Mesendoderm (in vitro differentiated cells): ENCODE results near the gene MAMSTR.

Experiments used
- DNase-seq: peaks from one replicate; pipeline ENCODE4 v3.0.0; 2013
- H2AK5ac ChIP-seq: 2 replicates; pipeline ENCODE4 v1.6.1; 2013; ENCODE audit warnings: low read length, inconsistent platforms
- H2BK120ac ChIP-seq: 2 replicates; pipeline ENCODE4 v1.6.1; 2013; ENCODE audit warnings: low read depth, mild to moderate bottlenecking, low read length, moderate library complexity, mixed read lengths
- H2BK15ac ChIP-seq: replicated peaks from 2 replicates; pipeline ENCODE4 v1.6.1; 2013; ENCODE audit warnings: low read depth, mild to moderate bottlenecking, moderate library complexity
- H2BK5ac ChIP-seq: 2 replicates; pipeline ENCODE4 v1.6.1; 2013; ENCODE audit warnings: low read length, inconsistent platforms
- H3K18ac ChIP-seq: 2 replicates; pipeline ENCODE4 v1.6.1; 2013; ENCODE audit warnings: mild to moderate bottlenecking, low read length, mixed read lengths
- H3K23ac ChIP-seq: one replicate; pipeline ENCODE4 v1.6.1; 2013; ENCODE audit warnings: low read length
- H3K27ac ChIP-seq: 2 replicates; pipeline ENCODE4 v1.5.1; 2013; ENCODE audit warnings: low read depth, mild to moderate bottlenecking, inconsistent platforms, low read length, moderate library complexity
- H3K27me3 ChIP-seq: 2 replicates; pipeline ENCODE4 v1.6.1; 2013; ENCODE audit warnings: low read length, control low read depth, mild to moderate bottlenecking, inconsistent platforms; ENCODE audit not compliant: insufficient read depth, poor library complexity
- H3K36me3 ChIP-seq: 2 replicates; pipeline ENCODE4 v1.6.1; 2013; ENCODE audit warnings: low read length, inconsistent platforms; ENCODE audit not compliant: control insufficient read depth, insufficient read depth
- H3K4ac ChIP-seq: one replicate; pipeline ENCODE4 v1.6.1; 2013; ENCODE audit warnings: low read depth, mild to moderate bottlenecking, low read length, moderate library complexity
- H3K4me1 ChIP-seq: 2 replicates; pipeline ENCODE4 v1.6.1; 2013; ENCODE audit warnings: low read depth, low read length, inconsistent platforms; ENCODE audit not compliant: control insufficient read depth
- H3K4me2 ChIP-seq: 2 replicates; pipeline ENCODE4 v1.6.1; 2013; ENCODE audit warnings: low read length
- H3K4me3 ChIP-seq: 2 replicates; pipeline ENCODE4 v1.5.1; 2013; ENCODE audit warnings: mild to moderate bottlenecking, low read length
- H3K56ac ChIP-seq: one replicate; pipeline ENCODE4 v1.6.1; 2013; ENCODE audit warnings: low read length
- H3K79me1 ChIP-seq: 2 replicates; pipeline ENCODE4 v1.6.1; 2013; ENCODE audit warnings: low read length, inconsistent platforms
- H3K79me2 ChIP-seq: 2 replicates; pipeline ENCODE4 v1.6.1; 2013; ENCODE audit warnings: mild to moderate bottlenecking, low read length; ENCODE audit not compliant: control insufficient read depth, insufficient read depth
- H3K9ac ChIP-seq: 2 replicates; pipeline ENCODE4 v1.6.1; 2013; ENCODE audit warnings: low read length, inconsistent platforms
- H4K5ac ChIP-seq: one replicate; pipeline ENCODE4 v1.6.1; 2013; ENCODE audit warnings: low read length
- H4K8ac ChIP-seq: one replicate; pipeline ENCODE4 v1.6.1; 2013; ENCODE audit warnings: low read depth, mild to moderate bottlenecking, control low read depth, low read length, moderate library complexity
- WGBS: extraction: QIAGEN DNeasy Blood & Tissue Kit; methylation state at CpG from one replicate; pipeline ENCODE4 v1.1.7; 2013; ENCODE audit warnings: low lambda C conversion rate, missing lambda C conversion rate; ENCODE audit not compliant: insufficient coverage; ENCODE audit errors: extremely low coverage; 5-methylcytosine and 5-hydroxymethylcytosine counted together

The MAMSTR gene

DNA sequence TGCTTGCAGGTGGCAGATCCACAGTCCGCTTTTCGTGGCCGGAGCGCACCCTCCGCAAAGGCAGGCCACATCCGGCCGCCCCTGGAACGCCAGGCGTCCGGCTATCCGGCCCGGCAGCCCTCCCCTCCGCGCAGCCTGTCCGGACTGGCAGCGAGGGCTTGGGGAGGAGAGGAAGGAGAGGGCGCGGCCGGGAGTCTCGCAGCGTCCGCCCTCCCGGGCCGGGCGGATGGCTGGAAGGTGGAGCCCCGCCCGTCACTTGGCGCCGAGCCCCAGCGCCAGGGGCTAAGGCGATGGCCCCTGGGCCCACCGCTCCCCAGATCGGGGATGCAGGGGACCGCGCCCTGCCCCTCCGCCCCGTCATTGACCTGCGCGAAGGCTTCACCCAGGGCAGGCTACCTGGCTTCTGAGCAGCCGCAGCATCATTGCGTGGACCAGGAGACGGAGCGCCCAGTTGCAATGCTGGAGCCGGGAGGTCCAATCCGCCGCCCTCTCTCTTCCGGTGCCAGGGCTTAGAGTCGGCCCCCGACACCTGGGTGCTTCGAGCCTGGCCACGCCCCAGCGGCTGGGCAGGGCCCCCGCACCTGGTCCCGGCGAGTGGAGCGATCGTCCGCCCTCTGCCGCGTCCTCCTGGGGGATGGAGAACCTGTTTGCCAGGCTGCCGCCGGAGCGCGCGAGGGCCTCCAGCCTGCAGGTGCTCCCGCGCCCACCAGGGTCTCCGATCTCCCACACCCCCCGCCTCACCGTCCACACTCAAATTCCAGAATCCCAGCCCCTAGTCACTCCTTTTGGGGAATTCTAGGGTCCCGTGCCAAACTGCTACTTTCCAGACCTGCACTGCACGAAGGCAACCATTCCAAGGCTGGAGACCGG is 33.2 kb upstream of the MAMSTR start, which contains the start of gene FUT1:
FUT1 (minus strand) TSS at position 146 of the 870 bp plus-strand sequence. CDS start 1,360 bp downstream, outside the sequence.
- DNase-seq = peak; percentile 94
- Histone ChIP-seq H3K56ac (peak within 1 kb of the TSS; percentile 91), H4K5ac (no peak within 1 kb of the TSS), H3K23ac (no peak within 1 kb of the TSS), H2BK120ac (no peak within 1 kb of the TSS), H3K4ac (peak within 1 kb of the TSS; percentile 17), H3K4me2 (peak within 1 kb of the TSS; percentile 70), H3K4me3 (peak within 1 kb of the TSS; percentile 71), H4K8ac (no peak within 1 kb of the TSS), H3K4me1 (no peaks in the 10 kb centered on the region), H3K27ac (no peak within 1 kb of the TSS), H3K79me1 (peaks cover 3% of the 10 kb centered on the region), H2AK5ac (no peak within 1 kb of the TSS), H3K9ac (peak within 1 kb of the TSS; percentile 59), H3K79me2 (peaks cover 4% of the 10 kb centered on the region), H3K36me3 (peaks cover 2% of the 10 kb centered on the region), H2BK15ac (no peak within 1 kb of the TSS), H3K18ac (peak within 1 kb of the TSS; percentile 54), H3K27me3 (no peaks in the 10 kb centered on the region), H2BK5ac (no peak within 1 kb of the TSS)
- WGBS = no CpG with 5 or more reads among the region's 73 CpGs

DNA sequence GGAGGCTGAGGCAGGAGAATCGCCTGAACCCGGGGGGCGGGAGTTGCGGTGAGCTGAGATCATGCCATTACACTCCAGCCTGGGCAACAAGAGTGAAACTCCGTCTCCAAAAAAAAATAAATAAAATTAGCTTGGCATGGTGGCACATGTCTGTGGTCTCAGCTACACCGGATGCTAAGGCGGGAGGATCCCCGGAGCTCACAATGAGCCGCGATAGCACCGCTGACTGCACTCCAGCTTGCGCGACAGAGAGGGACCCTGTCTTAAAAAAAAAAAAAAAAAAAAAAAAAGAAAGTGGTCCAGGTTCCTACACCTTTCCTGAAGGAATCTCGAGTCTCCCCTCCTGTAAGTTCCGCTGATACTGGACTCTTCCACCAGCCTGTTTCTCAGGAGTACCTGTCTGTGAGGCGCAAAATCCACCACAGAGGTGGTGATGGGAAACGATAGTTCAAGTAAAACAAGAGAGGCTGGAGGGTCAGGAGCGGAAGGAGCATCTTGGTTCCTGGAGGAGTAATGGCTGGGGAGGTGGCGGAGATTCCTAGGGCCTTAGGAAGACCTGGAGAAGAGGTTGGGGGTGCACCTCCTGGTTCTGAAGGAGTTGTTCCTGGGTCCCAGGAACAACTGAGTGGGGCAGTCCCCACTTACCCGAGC is 32.4 kb upstream of the MAMSTR start:
- no peaks in the 10 kb centered on the region for H3K27me3 ChIP-seq
- no peak overlapping the region for H4K8ac ChIP-seq
- H3K4ac ChIP-seq = peak overlapping the region; percentile 17
- peak; percentile 65 for DNase-seq
- H2BK120ac ChIP-seq = no peak overlapping the region
- H3K4me3 ChIP-seq = peak overlapping the region; percentile 71
- peak overlapping the region; percentile 54 for H3K18ac ChIP-seq
- H3K79me2 ChIP-seq = peaks cover 4% of the 10 kb centered on the region
- H3K36me3 ChIP-seq = peaks cover 2% of the 10 kb centered on the region
- H3K27ac ChIP-seq = no peak overlapping the region
- H3K56ac ChIP-seq = peak overlapping the region; percentile 91
- H2BK5ac ChIP-seq = no peak overlapping the region
- H3K9ac ChIP-seq = peak overlapping the region; percentile 59
- peak overlapping the region; percentile 55 for H3K4me2 ChIP-seq
- H2AK5ac ChIP-seq = no peak overlapping the region
- H2BK15ac ChIP-seq = no peak overlapping the region
- no CpG with 5 or more reads among the region's 20 CpGs for WGBS
- no peaks in the 10 kb centered on the region for H3K4me1 ChIP-seq
- H4K5ac ChIP-seq = no peak overlapping the region
- peaks cover 3% of the 10 kb centered on the region for H3K79me1 ChIP-seq
- no peak overlapping the region for H3K23ac ChIP-seq

DNA sequence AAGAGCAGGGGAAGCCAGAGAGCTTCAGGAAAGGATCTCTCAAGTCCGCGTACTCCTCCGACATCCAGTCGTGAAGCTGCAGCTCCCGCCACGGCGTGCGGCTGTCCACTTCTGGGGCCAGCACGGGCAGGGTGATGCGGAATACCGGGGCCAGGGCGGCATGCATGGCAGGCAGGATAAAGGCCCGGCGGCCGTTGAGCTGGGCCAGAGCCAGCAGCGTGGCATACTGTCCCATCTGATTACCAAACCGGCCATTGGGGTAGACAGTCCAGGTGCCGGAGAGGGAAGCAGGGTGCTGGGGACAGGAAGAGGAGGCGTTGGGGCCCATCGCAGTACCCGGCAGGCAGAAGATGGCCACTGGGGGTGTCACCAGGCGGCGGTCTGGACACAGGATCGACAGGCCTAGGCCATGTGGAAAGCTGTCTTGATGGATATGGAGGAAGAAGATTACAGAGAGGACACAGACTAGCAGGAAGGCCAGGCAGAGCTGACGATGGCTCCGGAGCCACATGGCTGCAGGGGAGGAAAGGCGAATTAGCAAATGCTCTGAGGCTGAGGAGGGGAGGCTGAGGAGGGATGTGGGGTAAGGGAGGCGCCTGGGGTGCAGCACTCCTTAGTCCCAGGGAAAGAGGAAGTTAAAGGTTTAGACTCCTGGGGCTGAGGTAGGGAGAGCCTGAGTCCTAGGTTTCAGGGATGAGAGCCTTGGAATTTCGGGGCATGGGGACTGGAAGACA is 31.4 kb upstream of the MAMSTR start:
- Histone ChIP-seq H2AK5ac (no peak overlapping the region), H4K8ac (no peak overlapping the region), H3K4ac (no peak overlapping the region), H3K9ac (no peak overlapping the region), H3K18ac (no peak overlapping the region), H3K27ac (no peak overlapping the region), H2BK120ac (no peak overlapping the region), H3K36me3 (peaks cover 2% of the 10 kb centered on the region), H3K4me3 (no peak overlapping the region), H4K5ac (no peak overlapping the region), H3K4me2 (no peak overlapping the region), H2BK15ac (no peak overlapping the region), H3K4me1 (no peaks in the 10 kb centered on the region), H3K56ac (peak overlapping the region; percentile 44), H2BK5ac (no peak overlapping the region), H3K79me2 (peaks cover 4% of the 10 kb centered on the region), H3K23ac (no peak overlapping the region), H3K27me3 (no peaks in the 10 kb centered on the region), H3K79me1 (peaks cover 3% of the 10 kb centered on the region)
- WGBS = no CpG with 5 or more reads among the region's 29 CpGs
- DNase-seq = no peak

DNA sequence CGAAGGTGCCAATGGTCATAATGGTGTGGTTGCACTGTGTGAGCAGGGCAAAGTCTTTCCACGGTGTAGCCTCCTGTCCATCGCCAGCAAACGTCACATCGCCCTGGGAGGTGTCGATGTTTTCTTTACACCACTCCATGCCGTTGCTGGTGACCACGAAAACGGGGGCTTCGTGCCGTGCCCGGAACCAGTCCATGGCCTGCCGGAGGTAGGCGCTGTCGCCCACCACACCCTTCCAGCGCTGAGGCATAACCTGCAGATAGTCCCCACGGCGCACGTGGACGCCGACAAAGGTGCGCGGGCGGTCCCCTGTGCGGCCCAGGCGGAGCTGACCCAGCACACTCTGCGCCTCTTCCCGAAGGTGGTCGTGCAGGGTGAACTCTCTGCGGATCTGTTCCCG is 30.8 kb upstream of the MAMSTR start:
- no CpG with 5 or more reads among the region's 31 CpGs for WGBS
- H3K36me3 ChIP-seq = peaks cover 2% of the 10 kb centered on the region
- H3K79me1 ChIP-seq = peaks cover 3% of the 10 kb centered on the region
- no peak overlapping the region for H3K27ac ChIP-seq
- DNase-seq = no peak
- H2BK120ac ChIP-seq = no peak overlapping the region
- H2AK5ac ChIP-seq = no peak overlapping the region
- H3K4me1 ChIP-seq = no peaks in the 10 kb centered on the region
- no peak overlapping the region for H4K8ac ChIP-seq
- H3K79me2 ChIP-seq = peaks cover 4% of the 10 kb centered on the region
- H3K27me3 ChIP-seq = no peaks in the 10 kb centered on the region
- H4K5ac ChIP-seq = no peak overlapping the region
- H2BK5ac ChIP-seq = no peak overlapping the region
- no peak overlapping the region for H3K4me2 ChIP-seq
- no peak overlapping the region for H3K18ac ChIP-seq
- no peak overlapping the region for H2BK15ac ChIP-seq
- no peak overlapping the region for H3K4ac ChIP-seq
- no peak overlapping the region for H3K23ac ChIP-seq
- no peak overlapping the region for H3K9ac ChIP-seq
- no peak overlapping the region for H3K4me3 ChIP-seq
- no peak overlapping the region for H3K56ac ChIP-seq

- no peak for DNase-seq
- Histone ChIP-seq H3K4me2 (no peak overlapping the region), H3K27me3 (no peaks in the 10 kb centered on the region), H3K4me3 (no peak overlapping the region), H3K27ac (no peak overlapping the region), H3K18ac (no peak overlapping the region), H2BK120ac (no peak overlapping the region), H3K79me2 (peaks cover 4% of the 10 kb centered on the region), H3K36me3 (peaks cover 2% of the 10 kb centered on the region), H4K5ac (no peak overlapping the region), H4K8ac (no peak overlapping the region), H3K4ac (no peak overlapping the region), H3K56ac (no peak overlapping the region), H2BK15ac (no peak overlapping the region), H2BK5ac (no peak overlapping the region), H3K4me1 (no peaks in the 10 kb centered on the region), H3K23ac (no peak overlapping the region), H3K79me1 (peaks cover 3% of the 10 kb centered on the region), H2AK5ac (no peak overlapping the region), H3K9ac (no peak overlapping the region)
- WGBS = no CpG with 5 or more reads among the region's 4 CpGs
These were observed 30.2 kb upstream of the MAMSTR start for GRCh38 chr19:48749571-48750198.
